ENCODE results near the gene ZMIZ1. TPM values are rescaled to one million over a fixed set of nuclear protein-coding genes. Genes with fewer than 3 reads are reported as not detected.

Gene ZMIZ1
- total RNA-seq, 1 donor from 2014 or later: 6.3 TPM

- FAIRE-seq (no peak), DNase-seq (ENCODE audit: low read depth) (no peak)
- Histone ChIP-seq H3K27me3 (ENCODE audit: control insufficient read depth, insufficient read depth, low read length) (peaks cover 2% of the 10 kb centered on the region), H3K4me3 (ENCODE audit: low read depth, low read length) (no peak overlapping the region), H3K36me3 (ENCODE audit: control insufficient read depth, insufficient read depth, low read length) (no peaks in the 10 kb centered on the region)
- TF ChIP-seq CTCF (IDR thresholded peaks at IDR 0.05; ENCODE audit: insufficient read depth, low read length, severe bottlenecking): no peak
Observed at GRCh38 chr10:79060641-79061255, 8.0 kb upstream of the ZMIZ1 start.

GRCh38 chr10:79061441-79062315 is 7.1 kb upstream of the ZMIZ1 start:
- FAIRE-seq (no peak), DNase-seq (ENCODE audit: low read depth) (no peak)
- no peak for TF ChIP-seq CTCF (IDR thresholded peaks at IDR 0.05; ENCODE audit: insufficient read depth, low read length, severe bottlenecking)
- Histone ChIP-seq H3K4me3 (ENCODE audit: low read depth, low read length) (no peak overlapping the region), H3K27me3 (ENCODE audit: control insufficient read depth, insufficient read depth, low read length) (peaks cover 2% of the 10 kb centered on the region), H3K36me3 (ENCODE audit: control insufficient read depth, insufficient read depth, low read length) (no peaks in the 10 kb centered on the region)

- TF ChIP-seq CTCF (IDR thresholded peaks at IDR 0.05; ENCODE audit: insufficient read depth, low read length, severe bottlenecking): no peak
- H3K36me3 ChIP-seq (ENCODE audit: control insufficient read depth, insufficient read depth, low read length): no peaks in the 10 kb centered on the region
- no peak for FAIRE-seq
- DNase-seq (ENCODE audit: low read depth): no peak
- peaks cover 2% of the 10 kb centered on the region for H3K27me3 ChIP-seq (ENCODE audit: control insufficient read depth, insufficient read depth, low read length)
- H3K4me3 ChIP-seq (ENCODE audit: low read depth, low read length): no peak overlapping the region
Observed at GRCh38 chr10:79063071-79063491, 5.7 kb upstream of the ZMIZ1 start.

- H3K27me3 ChIP-seq (ENCODE audit: control insufficient read depth, insufficient read depth, low read length): peaks cover 2% of the 10 kb centered on the region
- no peaks in the 10 kb centered on the region for H3K36me3 ChIP-seq (ENCODE audit: control insufficient read depth, insufficient read depth, low read length)
- H3K4me3 ChIP-seq (ENCODE audit: low read depth, low read length): no peak overlapping the region
- FAIRE-seq (no peak), DNase-seq (ENCODE audit: low read depth) (no peak)
- no peak for TF ChIP-seq CTCF (IDR thresholded peaks at IDR 0.05; ENCODE audit: insufficient read depth, low read length, severe bottlenecking)
Observed at GRCh38 chr10:79063661-79064492, 4.9 kb upstream of the ZMIZ1 start.

- Histone ChIP-seq H3K27me3 (ENCODE audit: control insufficient read depth, insufficient read depth, low read length) (no peaks in the 10 kb centered on the region), H3K4me3 (ENCODE audit: low read depth, low read length) (no peak overlapping the region), H3K36me3 (ENCODE audit: control insufficient read depth, insufficient read depth, low read length) (no peaks in the 10 kb centered on the region)
- FAIRE-seq (no peak), DNase-seq (ENCODE audit: low read depth) (no peak)
- no peak for TF ChIP-seq CTCF (IDR thresholded peaks at IDR 0.05; ENCODE audit: insufficient read depth, low read length, severe bottlenecking)
Observed at GRCh38 chr10:79065091-79065551, 3.6 kb upstream of the ZMIZ1 start.

All from bronchial epithelial cell (primary cell).